Chondrocyte (in vitro differentiated cells): ENCODE data around the gene PAXIP1. TPM values are rescaled to one million over a fixed set of nuclear protein-coding genes. Genes with fewer than 3 reads are reported as not detected.

Source experiments
- DNase-seq: peaks from one replicate; pipeline ENCODE4 v3.0.0; 2021; ENCODE audit warnings: mixed read lengths, low spot score
- H3K27ac Mint-ChIP-seq: one replicate; pipeline ENCODE4 v1.8.0; 2021; ENCODE audit warnings: mild to moderate bottlenecking, moderate library complexity, mixed read lengths; ENCODE audit not compliant: unreplicated experiment
- H3K27me3 Mint-ChIP-seq: 2 replicates; pipeline ENCODE4 v1.8.0; 2021; ENCODE audit warnings: low read depth, mixed read lengths
- H3K36me3 Mint-ChIP-seq: 2 replicates; pipeline ENCODE4 v1.8.0; 2021; ENCODE audit warnings: low read depth, mixed read lengths
- H3K4me1 Mint-ChIP-seq: 2 replicates; pipeline ENCODE4 v1.8.0; 2021; ENCODE audit warnings: low read depth, mild to moderate bottlenecking, mixed read lengths
- H3K4me3 Mint-ChIP-seq: one replicate; pipeline ENCODE4 v1.8.0; 2021; ENCODE audit warnings: mild to moderate bottlenecking, moderate library complexity, mixed read lengths; ENCODE audit not compliant: unreplicated experiment
- H3K9me3 Mint-ChIP-seq: 2 replicates; pipeline ENCODE4 v1.8.0; 2021; ENCODE audit warnings: low read depth, mixed read lengths
- total RNA-seq: library from RNA; stranded (reverse); gene quantifications from 3 replicates; pipeline ENCODE4 v1.2.1, GENCODE V29; 2021
- TF ChIP-seq, protein P1 (sequence below): fragments of 200-600 bp; sonication (generic); IDR thresholded peaks from 2 replicates; pipeline ENCODE4 v1.5.0; 2021; ENCODE audit warnings: antibody characterized with exemption, mild to moderate bottlenecking, moderate library complexity

Gene PAXIP1
- total RNA-seq, 1 donor from 2014 or later, result 8.9 TPM

GRCh38 chr7:154975984-154976383 lies 26.9 kb downstream of the PAXIP1 start:
- H3K4me3 Mint-ChIP-seq, result no peak overlapping the region
- no peak overlapping the region for H3K27ac Mint-ChIP-seq
- H3K27me3 Mint-ChIP-seq, result no peaks in the 10 kb centered on the region
- H3K9me3 Mint-ChIP-seq, result no peaks in the 10 kb centered on the region
- TF ChIP-seq, protein P1, sequence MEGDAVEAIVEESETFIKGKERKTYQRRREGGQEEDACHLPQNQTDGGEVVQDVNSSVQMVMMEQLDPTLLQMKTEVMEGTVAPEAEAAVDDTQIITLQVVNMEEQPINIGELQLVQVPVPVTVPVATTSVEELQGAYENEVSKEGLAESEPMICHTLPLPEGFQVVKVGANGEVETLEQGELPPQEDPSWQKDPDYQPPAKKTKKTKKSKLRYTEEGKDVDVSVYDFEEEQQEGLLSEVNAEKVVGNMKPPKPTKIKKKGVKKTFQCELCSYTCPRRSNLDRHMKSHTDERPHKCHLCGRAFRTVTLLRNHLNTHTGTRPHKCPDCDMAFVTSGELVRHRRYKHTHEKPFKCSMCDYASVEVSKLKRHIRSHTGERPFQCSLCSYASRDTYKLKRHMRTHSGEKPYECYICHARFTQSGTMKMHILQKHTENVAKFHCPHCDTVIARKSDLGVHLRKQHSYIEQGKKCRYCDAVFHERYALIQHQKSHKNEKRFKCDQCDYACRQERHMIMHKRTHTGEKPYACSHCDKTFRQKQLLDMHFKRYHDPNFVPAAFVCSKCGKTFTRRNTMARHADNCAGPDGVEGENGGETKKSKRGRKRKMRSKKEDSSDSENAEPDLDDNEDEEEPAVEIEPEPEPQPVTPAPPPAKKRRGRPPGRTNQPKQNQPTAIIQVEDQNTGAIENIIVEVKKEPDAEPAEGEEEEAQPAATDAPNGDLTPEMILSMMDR, result no peak
- H3K36me3 Mint-ChIP-seq, result peaks cover 29% of the 10 kb centered on the region
- H3K4me1 Mint-ChIP-seq, result peaks cover 6% of the 10 kb centered on the region
- DNase-seq, result no peak

GRCh38 chr7:154973381-154973780 lies 29.5 kb downstream of the PAXIP1 start:
- H3K36me3 Mint-ChIP-seq, result peaks cover 24% of the 10 kb centered on the region

GRCh38 chr7:154968336-154969001 lies 34.5 kb downstream of the PAXIP1 start:
- H3K9me3 Mint-ChIP-seq, result no peaks in the 10 kb centered on the region
- no peak overlapping the region for H3K4me3 Mint-ChIP-seq
- H3K27ac Mint-ChIP-seq, result no peak overlapping the region
- TF ChIP-seq, protein P1, result no peak
- peaks cover 35% of the 10 kb centered on the region for H3K36me3 Mint-ChIP-seq
- no peak for DNase-seq
- H3K4me1 Mint-ChIP-seq, result no peaks in the 10 kb centered on the region
- no peaks in the 10 kb centered on the region for H3K27me3 Mint-ChIP-seq

More at GRCh38 chr7:154973381-154973780, 29.5 kb downstream of the PAXIP1 start:
- H3K9me3 Mint-ChIP-seq, result no peaks in the 10 kb centered on the region
- no peak for DNase-seq
- TF ChIP-seq, protein P1, result no peak
- no peak overlapping the region for H3K4me3 Mint-ChIP-seq
- H3K4me1 Mint-ChIP-seq, result no peaks in the 10 kb centered on the region
- no peaks in the 10 kb centered on the region for H3K27me3 Mint-ChIP-seq
- no peak overlapping the region for H3K27ac Mint-ChIP-seq

- Mint-ChIP-seq H3K27ac (no peak overlapping the region), H3K4me3 (no peak overlapping the region), H3K36me3 (peaks cover 34% of the 10 kb centered on the region), H3K9me3 (no peaks in the 10 kb centered on the region), H3K4me1 (no peaks in the 10 kb centered on the region), H3K27me3 (no peaks in the 10 kb centered on the region)
- TF ChIP-seq, protein P1, result no peak
- no peak for DNase-seq
These were observed 35.4 kb downstream of the PAXIP1 start for GRCh38 chr7:154967401-154967955.

DNA sequence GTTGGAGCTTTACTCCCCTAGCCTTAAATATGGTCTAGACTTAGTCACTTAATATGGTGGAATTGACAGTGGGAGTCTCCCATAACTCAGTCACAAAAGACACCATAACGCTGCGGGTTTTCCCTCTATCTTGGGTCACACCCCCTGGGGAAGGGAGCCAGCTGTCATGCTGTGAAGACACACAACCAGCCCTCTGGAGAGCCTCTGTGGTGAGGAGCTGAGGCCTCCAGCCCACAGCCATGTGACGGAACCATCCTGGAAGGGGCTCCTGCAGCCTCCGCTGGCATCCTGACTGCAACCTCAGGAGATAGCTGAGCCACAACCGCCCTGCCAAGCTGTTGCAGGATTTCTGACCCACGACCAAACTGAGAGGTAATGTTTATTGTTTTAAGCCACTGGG lies 37.9 kb downstream of the PAXIP1 start:
- Mint-ChIP-seq H3K9me3 (no peaks in the 10 kb centered on the region), H3K4me1 (no peaks in the 10 kb centered on the region), H3K4me3 (no peak overlapping the region), H3K27me3 (no peaks in the 10 kb centered on the region), H3K36me3 (peaks cover 40% of the 10 kb centered on the region), H3K27ac (no peak overlapping the region)
- TF ChIP-seq, protein P1, result no peak
- no peak for DNase-seq
